Fibroblast of the conjunctiva (primary cell): ENCODE data around the gene RAB22A.

Experiments used
- DNase-seq: peaks from one replicate; pipeline ENCODE4 v3.0.0-alpha.2; 2010; ENCODE audit warnings: low read depth

The RAB22A gene

GRCh38 chr20:58416057-58416456 lies 106.5 kb downstream of the RAB22A start:
- DNase-seq: no peak

- no peak for DNase-seq
Measured at GRCh38 chr20:58416835-58417234, 107.3 kb downstream of the RAB22A start.
